ENCODE measurements around the gene WNT10A. TPM values are rescaled to one million over a fixed set of nuclear protein-coding genes. Genes with fewer than 3 reads are reported as not detected.

Gene WNT10A
- total and polyA plus RNA-seq, 2 of the 8 experiments (the other 6 are each of a cell fraction or from before 2014, with no cell fraction given): 0.05 TPM; not detected in 1

DNA sequence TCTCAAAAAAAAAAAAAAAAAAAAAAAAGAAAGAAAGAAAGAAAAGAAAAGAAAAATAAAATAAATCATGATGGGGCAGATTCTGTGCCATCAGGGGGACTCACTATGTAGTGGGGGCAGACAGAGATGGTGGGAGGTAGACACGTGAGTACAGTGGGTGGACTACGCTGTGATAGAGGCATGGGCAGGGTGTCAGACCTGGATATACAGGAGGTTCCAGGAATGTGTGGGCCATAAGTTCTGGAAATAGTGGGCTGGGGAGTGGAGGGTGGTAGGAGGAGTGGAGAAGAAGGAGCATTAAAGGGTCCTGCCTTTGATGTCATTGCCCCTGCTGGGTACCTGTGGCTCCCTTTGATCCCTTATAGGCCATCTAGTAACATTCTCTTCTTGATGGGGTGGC is 29.9 kb upstream of the WNT10A start:
- Histone ChIP-seq H2AK5ac (ENCODE audit: low read depth, low read length) (no peak overlapping the region), H3K4me2 (ENCODE audit: insufficient read depth in 1 of 2, low read depth in 2 of 2, low read length in 2 of 2) (no peak overlapping the region), H3K56ac (replicated peaks; ENCODE audit: insufficient read length, low read depth, low read length) (no peak overlapping the region), H3K23me2 (ENCODE audit: low read depth, low read length) (no peaks in the 10 kb centered on the region), H4K8ac (ENCODE audit: extremely low read depth, insufficient read depth, low read length) (no peak overlapping the region), H3K14ac (ENCODE audit: insufficient read length) (no peak overlapping the region), H3K9me3 (ENCODE audit: insufficient read depth in 2 of 2, low read depth in 1 of 2, low read length in 1 of 2) (peaks cover 0 to 3% of the 10 kb centered on the region in 2 experiments; a peak in 1 of 4 replicates), H2BK120ac (replicated peaks; ENCODE audit: low read depth, low read length) (no peak overlapping the region), H3K4me3 (ENCODE audit: extremely low read depth in 1 of 4, insufficient read depth in 2 of 4, low read depth in 3 of 4, low read length in 4 of 4) (no peak overlapping the region), H4K5ac (ENCODE audit: insufficient read length, low read depth, low read length) (no peak overlapping the region), H4K20me1 (replicated peaks in 1 of 2; ENCODE audit: control insufficient read depth in 1 of 2, insufficient read depth in 2 of 2, low read length in 2 of 2) (no peaks in the 10 kb centered on the region), H2BK12ac (ENCODE audit: low read depth, low read length) (no peak overlapping the region), H2BK5ac (ENCODE audit: low read depth, low read length) (no peak overlapping the region), H3K9ac (replicated peaks in 1 of 4; ENCODE audit: extremely low read depth in 1 of 4, low read depth in 3 of 4, low read length in 3 of 4) (no peak overlapping the region), H3K27ac (ENCODE audit: low read depth, low read length) (no peak overlapping the region), H3K27me3 (replicated peaks in 1 of 4; ENCODE audit: control insufficient read depth in 3 of 4, extremely low read depth in 1 of 4, insufficient read depth in 3 of 4, low read length in 3 of 4) (peaks cover 26 to 35% (median 29%) of the 10 kb centered on the region in 4 experiments), H2AFZ (ENCODE audit: low read length) (no peak overlapping the region), H3K23ac (ENCODE audit: insufficient read length) (no peak overlapping the region), H2BK20ac (ENCODE audit: low read length) (no peak overlapping the region; the same call in 1 of the 2 replicates), H3K18ac (ENCODE audit: extremely low read depth, low read length) (no peak overlapping the region), H2BK15ac (ENCODE audit: low read length) (no peak overlapping the region), H4K91ac (replicated peaks; ENCODE audit: insufficient read length, low read length) (no peak overlapping the region), H3K79me2 (ENCODE audit: control insufficient read depth in 1 of 2, insufficient read depth in 2 of 2, low read length in 2 of 2) (no peaks in the 10 kb centered on the region), H3K4ac (replicated peaks; ENCODE audit: insufficient read length, low read depth, low read length) (no peak overlapping the region), H3K36me3 (ENCODE audit: control insufficient read depth in 2 of 4, insufficient read depth in 4 of 4, low read length in 3 of 4) (no peaks in the 10 kb centered on the region), H3K79me1 (ENCODE audit: low read depth, low read length) (no peaks in the 10 kb centered on the region), H3K4me1 (replicated peaks in 1 of 4; ENCODE audit: control insufficient read depth in 3 of 4, insufficient read depth in 4 of 4, low read length in 3 of 4) (peaks cover 9 to 19% (median 12%) of the 10 kb centered on the region in 4 experiments)
- WGBS, 2 experiments (ENCODE audit: extremely low coverage in 1 of 2, insufficient coverage in 1 of 2, insufficient read length in 1 of 2, insufficient replicate concordance in 2 of 2, low coverage in 1 of 2, low lambda C conversion rate in 2 of 2, missing lambda C conversion rate in 1 of 2): 91% methylated on average over 2 of the region's 2 CpGs; no CpG with 5 or more reads in 1 of the 2 experiments
- TF ChIP-seq CBX8 (IDR thresholded peaks at IDR 0.05; ENCODE audit: borderline replicate concordance, low read depth, low read length) (no peak), EZH2 (IDR thresholded peaks at IDR 0.05; ENCODE audit: low read depth, low read length, severe bottlenecking) (no peak), BACH1 (IDR thresholded peaks at IDR 0.05; ENCODE audit: low read length) (no peak)
- CTCF ChIA-PET (ENCODE audit: partially characterized antibody): interaction anchor here (0.6 to 7.5 kb wide), 14 partner anchors 11 to 225 kb away, joined by 3 to 93 read pairs (median 12); no protein-coding TSS in a partner anchor
- FAIRE-seq (no peak), DNase-seq (ENCODE audit: low read depth in 1 of 2, low spot score in 2 of 2) (no peak)
- POLR2A ChIA-PET (ENCODE audit: partially characterized antibody): no interaction called here

All from H1 (cell line).